K562 (cell line): ENCODE measurements around the gene PSMB11.

ENCODE experiments used
- BDP1 ChIP-seq: IDR thresholded peaks from 3 replicates; pipeline ENCODE4 v1.6.1; 2011; ENCODE audit not compliant: insufficient read length, insufficient read depth
- BRD4 ChIP-seq: fragments of 200-600 bp; sonication (generic); IDR thresholded peaks from 2 replicates; pipeline ENCODE4 v1.6.1; 2017; ENCODE audit warnings: inconsistent platforms
- EGR1 ChIP-seq: fragments of 450-650 bp; conservative IDR thresholded peaks from 2 replicates; pipeline ENCODE4 v1.6.1; 2017; ENCODE audit warnings: mild to moderate bottlenecking
- EP400 ChIP-seq: fragments of 450-650 bp; IDR thresholded peaks from 2 replicates; pipeline ENCODE4 v1.6.1; 2017; ENCODE audit warnings: antibody characterized with exemption, mild to moderate bottlenecking, moderate library complexity
- MCM5 ChIP-seq: fragments of 450-650 bp; IDR thresholded peaks from 2 replicates; pipeline ENCODE4 v1.6.1; 2016; ENCODE audit warnings: low read depth
- NFYB ChIP-seq: IDR thresholded peaks from 2 replicates; pipeline ENCODE4 v1.6.1; 2011; ENCODE audit warnings: mild to moderate bottlenecking, moderate library complexity; ENCODE audit not compliant: insufficient read length; ENCODE audit errors: extremely low read depth
- POLR2AphosphoS5 ChIP-seq: IDR thresholded peaks from 2 replicates; pipeline ENCODE4 v1.6.1; 2011; ENCODE audit warnings: mild to moderate bottlenecking, low read depth, low read length, moderate library complexity; ENCODE audit not compliant: control insufficient read depth, insufficient read depth
- TAF1 ChIP-seq: IDR thresholded peaks from 2 replicates; pipeline ENCODE4 v1.6.1; 2011; ENCODE audit warnings: mild to moderate bottlenecking, low read length, moderate library complexity; ENCODE audit not compliant: insufficient read depth, control insufficient read depth, severe bottlenecking; ENCODE audit errors: extremely low read depth
- TF ChIP-seq, protein P1 (sequence below), 3 experiments: IDR thresholded peaks in 2 of 3; conservative IDR thresholded peaks in 1 of 3; 2 replicates each; pipeline ENCODE4 v1.5.1; 2011 to 2012; ENCODE audit warnings: low read length in 3 of 3, mild to moderate bottlenecking in 3 of 3, control low read depth in 2 of 3, improper control_type of control experiment in 1 of 3, inconsistent platforms in 1 of 3, low read depth in 1 of 3, mixed read lengths in 1 of 3, moderate library complexity in 1 of 3; ENCODE audit not compliant: insufficient read depth in 2 of 3
- TF ChIP-seq, protein P2 (sequence below): fragments of 450-650 bp; IDR thresholded peaks from 2 replicates; pipeline ENCODE4 v1.6.1; 2016; ENCODE audit warnings: antibody characterized with exemption
- TF ChIP-seq, protein P3 (sequence below): fragments of 450-650 bp; IDR thresholded peaks from 2 replicates; pipeline ENCODE4 v1.6.1; 2016; ENCODE audit warnings: borderline replicate concordance

DNA sequence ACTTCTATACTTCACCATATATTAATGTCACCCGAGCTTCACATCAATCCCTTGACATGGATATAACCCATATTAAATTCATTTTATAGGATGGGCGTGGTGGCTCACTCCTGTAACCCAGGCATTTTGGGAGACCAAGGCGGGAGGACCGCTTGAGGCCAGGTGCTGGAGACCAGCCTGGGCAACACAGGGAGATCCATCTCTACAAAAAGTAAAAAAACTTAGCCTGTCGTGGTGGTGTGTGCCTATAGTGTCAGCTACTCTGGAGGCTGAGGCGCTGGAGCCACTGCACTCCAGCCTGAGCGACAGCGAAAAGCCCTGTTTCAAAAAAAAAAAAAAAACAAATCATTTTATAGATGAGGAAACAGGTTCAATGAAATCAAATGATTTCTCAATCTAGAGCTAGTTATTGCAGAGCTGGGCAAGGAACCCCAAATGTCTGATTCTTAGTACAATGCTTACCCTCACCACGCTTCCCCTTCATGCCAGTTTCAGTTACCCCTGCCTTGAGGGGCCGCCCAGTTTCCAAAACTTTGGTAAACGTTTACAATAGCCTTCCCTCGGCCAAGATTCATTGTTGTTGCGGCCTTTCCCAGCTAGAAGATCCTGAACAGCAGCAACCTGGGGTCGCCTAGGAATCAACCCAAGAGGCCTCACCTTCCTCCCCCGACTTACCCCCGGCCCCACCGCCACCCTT lies 8.1 kb upstream of the PSMB11 start:
- TF ChIP-seq NFYB (no peak), BDP1 (no peak), MCM5 (no peak), EGR1 (no peak), POLR2AphosphoS5 (no peak), TAF1 (no peak), BRD4 (0 out of 2 replicates have a peak, but pooled peaks have one; percentile 18), EP400 (no peak)
- TF ChIP-seq, protein P1, sequence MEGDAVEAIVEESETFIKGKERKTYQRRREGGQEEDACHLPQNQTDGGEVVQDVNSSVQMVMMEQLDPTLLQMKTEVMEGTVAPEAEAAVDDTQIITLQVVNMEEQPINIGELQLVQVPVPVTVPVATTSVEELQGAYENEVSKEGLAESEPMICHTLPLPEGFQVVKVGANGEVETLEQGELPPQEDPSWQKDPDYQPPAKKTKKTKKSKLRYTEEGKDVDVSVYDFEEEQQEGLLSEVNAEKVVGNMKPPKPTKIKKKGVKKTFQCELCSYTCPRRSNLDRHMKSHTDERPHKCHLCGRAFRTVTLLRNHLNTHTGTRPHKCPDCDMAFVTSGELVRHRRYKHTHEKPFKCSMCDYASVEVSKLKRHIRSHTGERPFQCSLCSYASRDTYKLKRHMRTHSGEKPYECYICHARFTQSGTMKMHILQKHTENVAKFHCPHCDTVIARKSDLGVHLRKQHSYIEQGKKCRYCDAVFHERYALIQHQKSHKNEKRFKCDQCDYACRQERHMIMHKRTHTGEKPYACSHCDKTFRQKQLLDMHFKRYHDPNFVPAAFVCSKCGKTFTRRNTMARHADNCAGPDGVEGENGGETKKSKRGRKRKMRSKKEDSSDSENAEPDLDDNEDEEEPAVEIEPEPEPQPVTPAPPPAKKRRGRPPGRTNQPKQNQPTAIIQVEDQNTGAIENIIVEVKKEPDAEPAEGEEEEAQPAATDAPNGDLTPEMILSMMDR (IDR thresholded peaks at IDR 0.05 in 2 of 3, conservative IDR thresholded peaks at IDR 0.05 in 1 of 3; ENCODE audit: insufficient read depth in 2 of 3, low read depth in 1 of 3, low read length in 3 of 3), result no peak
- TF ChIP-seq, protein P2, sequence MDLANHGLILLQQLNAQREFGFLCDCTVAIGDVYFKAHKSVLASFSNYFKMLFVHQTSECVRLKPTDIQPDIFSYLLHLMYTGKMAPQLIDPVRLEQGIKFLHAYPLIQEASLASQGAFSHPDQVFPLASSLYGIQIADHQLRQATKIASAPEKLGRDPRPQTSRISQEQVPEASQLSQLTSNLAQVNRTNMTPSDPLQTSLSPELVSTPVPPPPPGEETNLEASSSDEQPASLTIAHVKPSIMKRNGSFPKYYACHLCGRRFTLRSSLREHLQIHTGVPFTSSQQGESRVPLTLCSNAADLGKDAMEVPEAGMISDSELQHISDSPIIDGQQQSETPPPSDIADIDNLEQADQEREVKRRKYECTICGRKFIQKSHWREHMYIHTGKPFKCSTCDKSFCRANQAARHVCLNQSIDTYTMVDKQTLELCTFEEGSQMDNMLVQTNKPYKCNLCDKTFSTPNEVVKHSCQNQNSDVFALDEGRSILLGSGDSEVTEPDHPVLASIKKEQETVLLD, result no peak
- TF ChIP-seq, protein P3, sequence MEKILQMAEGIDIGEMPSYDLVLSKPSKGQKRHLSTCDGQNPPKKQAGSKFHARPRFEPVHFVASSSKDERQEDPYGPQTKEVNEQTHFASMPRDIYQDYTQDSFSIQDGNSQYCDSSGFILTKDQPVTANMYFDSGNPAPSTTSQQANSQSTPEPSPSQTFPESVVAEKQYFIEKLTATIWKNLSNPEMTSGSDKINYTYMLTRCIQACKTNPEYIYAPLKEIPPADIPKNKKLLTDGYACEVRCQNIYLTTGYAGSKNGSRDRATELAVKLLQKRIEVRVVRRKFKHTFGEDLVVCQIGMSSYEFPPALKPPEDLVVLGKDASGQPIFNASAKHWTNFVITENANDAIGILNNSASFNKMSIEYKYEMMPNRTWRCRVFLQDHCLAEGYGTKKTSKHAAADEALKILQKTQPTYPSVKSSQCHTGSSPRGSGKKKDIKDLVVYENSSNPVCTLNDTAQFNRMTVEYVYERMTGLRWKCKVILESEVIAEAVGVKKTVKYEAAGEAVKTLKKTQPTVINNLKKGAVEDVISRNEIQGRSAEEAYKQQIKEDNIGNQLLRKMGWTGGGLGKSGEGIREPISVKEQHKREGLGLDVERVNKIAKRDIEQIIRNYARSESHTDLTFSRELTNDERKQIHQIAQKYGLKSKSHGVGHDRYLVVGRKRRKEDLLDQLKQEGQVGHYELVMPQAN, result no peak
